Endodermal cell (in vitro differentiated cells): ENCODE measurements around the gene PDE10A. TPM values are rescaled to one million over a fixed set of nuclear protein-coding genes. Genes with fewer than 3 reads are reported as not detected.

Experiments
- DNase-seq: peaks from one replicate; pipeline ENCODE4 v3.0.0-alpha.2; 2017
- H3K27ac ChIP-seq: 2 replicates; pipeline ENCODE4 v1.5.1; 2013; ENCODE audit warnings: mild to moderate bottlenecking, low read depth, low read length, moderate library complexity
- H3K27me3 ChIP-seq: 2 replicates; pipeline ENCODE4 v1.6.1; 2013; ENCODE audit warnings: mild to moderate bottlenecking, low read length, moderate library complexity; ENCODE audit not compliant: insufficient read depth, control insufficient read depth, poor library complexity, severe bottlenecking
- H3K36me3 ChIP-seq: 2 replicates; pipeline ENCODE4 v1.7.0; 2013; ENCODE audit warnings: mild to moderate bottlenecking, low read length, moderate library complexity; ENCODE audit not compliant: control insufficient read depth, insufficient read depth
- H3K4me1 ChIP-seq: one replicate; pipeline ENCODE4 v1.7.0; 2013; ENCODE audit warnings: low read length; ENCODE audit not compliant: control insufficient read depth, insufficient read depth
- H3K4me3 ChIP-seq: 2 replicates; pipeline ENCODE4 v1.5.1; 2013; ENCODE audit warnings: mild to moderate bottlenecking, low read length, moderate library complexity
- H3K9ac ChIP-seq: 2 replicates; pipeline ENCODE4 v1.6.1; 2013; ENCODE audit warnings: mild to moderate bottlenecking, low read length, moderate library complexity; ENCODE audit not compliant: poor library complexity, severe bottlenecking; ENCODE audit errors: extremely low read depth
- H3K9me3 ChIP-seq: 2 replicates; pipeline ENCODE4 v1.6.1; 2013; ENCODE audit warnings: mild to moderate bottlenecking, low read length, moderate library complexity; ENCODE audit not compliant: control insufficient read depth
- H3K27ac Mint-ChIP-seq: 2 replicates; pipeline ENCODE4 v1.8.0; 2020; ENCODE audit warnings: mixed read lengths
- H3K27me3 Mint-ChIP-seq: 2 replicates; pipeline ENCODE4 v1.8.0; 2021; ENCODE audit warnings: mild to moderate bottlenecking, mixed read lengths; ENCODE audit not compliant: insufficient read depth
- H3K36me3 Mint-ChIP-seq: 2 replicates; pipeline ENCODE4 v1.8.0; 2020; ENCODE audit warnings: low read depth, mixed read lengths
- H3K4me1 Mint-ChIP-seq: 2 replicates; pipeline ENCODE4 v1.8.0; 2020; ENCODE audit warnings: mixed read lengths
- H3K4me3 Mint-ChIP-seq: 2 replicates; pipeline ENCODE4 v1.8.0; 2020; ENCODE audit warnings: mild to moderate bottlenecking, moderate library complexity, mixed read lengths
- H3K9me3 Mint-ChIP-seq: 2 replicates; pipeline ENCODE4 v1.8.0; 2020; ENCODE audit warnings: mild to moderate bottlenecking, mixed read lengths
- WGBS, 2 experiments: methylation state at CpG; one replicate each; pipeline versions ENCODE4 v1.1.5 to v1.1.7; 2013; ENCODE audit warnings: missing lambda C conversion rate in 2 of 2, mixed read lengths in 1 of 2; ENCODE audit not compliant: insufficient coverage in 1 of 2, insufficient read length in 1 of 2; 5-methylcytosine and 5-hydroxymethylcytosine counted together
- total RNA-seq, 2 donors: library from RNA; stranded (reverse); fragmentation: NEBNext Ultra II Directional in 1 of 2; extraction: Animal tissue kit (Norgen Biotek cat#: 25700) in 1 of 2; gene quantifications; 2 replicates in 1 of 2; 3 replicates in 1 of 2; pipeline ENCODE4 v1.2.1, GENCODE V29; 2021
- TF ChIP-seq, protein P1 (sequence below): fragments of 200-600 bp; sonication (generic); conservative IDR thresholded peaks from 2 replicates; pipeline ENCODE4 v1.5.0; 2021; ENCODE audit warnings: antibody characterized with exemption, mild to moderate bottlenecking

The PDE10A gene
- total RNA-seq, 2 donors from 2014 or later = 22.8 to 27.8 TPM

DNA sequence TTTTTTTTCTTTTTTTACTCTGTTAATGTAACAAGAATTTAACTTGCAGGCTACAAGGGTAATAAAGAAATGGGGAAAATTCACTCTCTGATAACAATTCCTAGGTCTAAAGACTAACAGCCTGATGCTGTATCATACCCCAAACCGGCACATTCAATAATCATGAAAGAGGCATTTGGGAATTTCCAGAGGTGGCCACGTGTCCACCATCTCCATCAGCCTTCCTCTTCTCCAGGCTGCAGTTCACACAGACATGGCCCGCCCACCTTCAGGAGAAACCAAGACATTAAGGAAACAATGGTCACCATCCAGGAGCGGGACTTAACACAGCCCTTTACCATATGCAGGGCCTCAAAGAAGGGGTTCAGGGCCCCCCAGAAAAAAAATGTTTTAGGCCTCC, 44.8 kb downstream of the PDE10A start:
- Mint-ChIP-seq H3K4me1 (peaks cover 5% of the 10 kb centered on the region), H3K4me3 (no peak overlapping the region), H3K27ac (no peak overlapping the region), H3K27me3 (no peaks in the 10 kb centered on the region), H3K36me3 (peaks cover 3% of the 10 kb centered on the region), H3K9me3 (no peaks in the 10 kb centered on the region)
- no peak for DNase-seq
- Histone ChIP-seq H3K4me1 (peaks cover 3% of the 10 kb centered on the region), H3K27ac (no peak overlapping the region), H3K27me3 (no peaks in the 10 kb centered on the region), H3K9ac (no peak overlapping the region), H3K4me3 (no peak overlapping the region), H3K9me3 (peaks cover 7% of the 10 kb centered on the region), H3K36me3 (no peaks in the 10 kb centered on the region)
- TF ChIP-seq, protein P1, sequence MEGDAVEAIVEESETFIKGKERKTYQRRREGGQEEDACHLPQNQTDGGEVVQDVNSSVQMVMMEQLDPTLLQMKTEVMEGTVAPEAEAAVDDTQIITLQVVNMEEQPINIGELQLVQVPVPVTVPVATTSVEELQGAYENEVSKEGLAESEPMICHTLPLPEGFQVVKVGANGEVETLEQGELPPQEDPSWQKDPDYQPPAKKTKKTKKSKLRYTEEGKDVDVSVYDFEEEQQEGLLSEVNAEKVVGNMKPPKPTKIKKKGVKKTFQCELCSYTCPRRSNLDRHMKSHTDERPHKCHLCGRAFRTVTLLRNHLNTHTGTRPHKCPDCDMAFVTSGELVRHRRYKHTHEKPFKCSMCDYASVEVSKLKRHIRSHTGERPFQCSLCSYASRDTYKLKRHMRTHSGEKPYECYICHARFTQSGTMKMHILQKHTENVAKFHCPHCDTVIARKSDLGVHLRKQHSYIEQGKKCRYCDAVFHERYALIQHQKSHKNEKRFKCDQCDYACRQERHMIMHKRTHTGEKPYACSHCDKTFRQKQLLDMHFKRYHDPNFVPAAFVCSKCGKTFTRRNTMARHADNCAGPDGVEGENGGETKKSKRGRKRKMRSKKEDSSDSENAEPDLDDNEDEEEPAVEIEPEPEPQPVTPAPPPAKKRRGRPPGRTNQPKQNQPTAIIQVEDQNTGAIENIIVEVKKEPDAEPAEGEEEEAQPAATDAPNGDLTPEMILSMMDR = no peak
- 81 to 100% methylated on average over 1 to 4 of the region's 4 CpGs for WGBS, 2 experiments

- H3K9me3 Mint-ChIP-seq = no peaks in the 10 kb centered on the region
- DNase-seq = no peak
- H3K36me3 Mint-ChIP-seq = no peaks in the 10 kb centered on the region
- Histone ChIP-seq H3K9ac (no peak overlapping the region), H3K36me3 (no peaks in the 10 kb centered on the region), H3K9me3 (peaks cover 7% of the 10 kb centered on the region), H3K27ac (no peak overlapping the region), H3K4me1 (peaks cover 3% of the 10 kb centered on the region), H3K4me3 (no peak overlapping the region), H3K27me3 (no peaks in the 10 kb centered on the region)
- no peak overlapping the region for H3K4me3 Mint-ChIP-seq
- WGBS, 2 experiments = 89 to 96% methylated on average over 4 to 7 of the region's 7 CpGs
- H3K27ac Mint-ChIP-seq = no peak overlapping the region
- TF ChIP-seq, protein P1 = no peak
- no peaks in the 10 kb centered on the region for H3K27me3 Mint-ChIP-seq
- H3K4me1 Mint-ChIP-seq = peaks cover 5% of the 10 kb centered on the region
These were observed 45.5 kb downstream of the PDE10A start for GRCh38 chr6:165617528-165617927.

DNA sequence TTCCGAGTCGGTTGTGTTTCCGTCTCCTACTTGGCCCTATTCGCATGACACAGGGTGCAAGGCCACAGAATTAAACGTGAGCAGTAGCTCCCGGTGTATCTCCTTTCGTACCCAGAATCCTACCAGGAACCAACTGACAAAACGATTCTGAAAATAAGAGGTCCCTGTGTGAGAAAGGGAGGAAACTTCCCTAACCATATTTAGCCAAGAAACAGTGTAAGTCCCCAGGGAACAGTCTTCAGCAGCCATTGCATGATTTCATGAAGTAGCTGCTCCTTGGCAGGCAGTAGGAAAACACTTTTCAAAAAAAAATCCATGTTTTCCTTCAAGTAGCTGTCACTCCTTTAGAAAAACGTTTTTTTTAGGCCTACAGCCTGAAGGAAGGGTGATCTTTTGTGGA, 46.9 kb downstream of the PDE10A start:
- 30 to 57% methylated on average over 2 to 9 of the region's 9 CpGs for WGBS, 2 experiments
- Histone ChIP-seq H3K4me3 (no peak overlapping the region), H3K9me3 (peaks cover 10% of the 10 kb centered on the region), H3K4me1 (peaks cover 3% of the 10 kb centered on the region), H3K36me3 (no peaks in the 10 kb centered on the region), H3K27ac (no peak overlapping the region), H3K9ac (no peak overlapping the region), H3K27me3 (no peaks in the 10 kb centered on the region)
- H3K36me3 Mint-ChIP-seq = no peaks in the 10 kb centered on the region
- peaks cover 1% of the 10 kb centered on the region for H3K9me3 Mint-ChIP-seq
- H3K27ac Mint-ChIP-seq = peak overlapping the region; percentile 9
- H3K4me3 Mint-ChIP-seq = no peak overlapping the region
- H3K4me1 Mint-ChIP-seq = peaks cover 5% of the 10 kb centered on the region
- DNase-seq = no peak
- TF ChIP-seq, protein P1 = no peak
- no peaks in the 10 kb centered on the region for H3K27me3 Mint-ChIP-seq
